GM10266 (cell line): Measurements from ENCODE around the gene PKHD1.

Experiments used
- DNase-seq: peaks from one replicate; pipeline ENCODE4 v3.0.0; 2012; ENCODE audit errors: extremely low spot score
- CTCF ChIP-seq: IDR thresholded peaks from 2 replicates; pipeline ENCODE4 v1.5.1; 2012; ENCODE audit warnings: mild to moderate bottlenecking, low read depth; ENCODE audit not compliant: control insufficient read depth, insufficient read depth; ENCODE audit errors: missing control alignments

The PKHD1 gene

GRCh38 chr6:51892339-51892738 is 195.1 kb downstream of the PKHD1 start:
- no peak for DNase-seq
- no peak for TF ChIP-seq CTCF

GRCh38 chr6:51891784-51892183 is 195.6 kb downstream of the PKHD1 start:
- no peak for DNase-seq
- TF ChIP-seq CTCF = no peak

- TF ChIP-seq CTCF = no peak
- no peak for DNase-seq
These were observed 199.6 kb downstream of the PKHD1 start for GRCh38 chr6:51887859-51888258.

- no peak for TF ChIP-seq CTCF
- DNase-seq = no peak
These were observed 201.5 kb downstream of the PKHD1 start for GRCh38 chr6:51885957-51886356.

GRCh38 chr6:51868591-51869355 is 218.6 kb downstream of the PKHD1 start:
- DNase-seq = no peak
- no peak for TF ChIP-seq CTCF

DNA sequence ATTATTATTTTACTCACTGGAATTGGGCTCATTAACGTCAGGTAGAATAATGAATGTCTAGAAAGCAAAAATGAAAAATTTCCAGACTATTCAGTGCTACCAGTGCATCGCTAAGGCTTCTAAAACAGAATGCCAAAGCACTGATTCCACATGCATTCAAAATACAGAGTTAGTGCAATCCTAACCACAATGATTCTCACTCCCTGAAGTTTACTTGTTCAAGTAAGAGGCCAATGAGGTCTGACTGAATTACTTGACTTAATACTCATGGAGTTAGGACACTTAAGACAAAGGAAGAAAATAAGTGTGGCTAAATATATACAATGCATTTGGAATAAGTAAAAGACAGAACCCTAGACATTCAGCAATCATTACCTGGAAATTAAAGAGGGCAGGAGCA is 220.5 kb downstream of the PKHD1 start:
- DNase-seq = no peak
- TF ChIP-seq CTCF = no peak

DNA sequence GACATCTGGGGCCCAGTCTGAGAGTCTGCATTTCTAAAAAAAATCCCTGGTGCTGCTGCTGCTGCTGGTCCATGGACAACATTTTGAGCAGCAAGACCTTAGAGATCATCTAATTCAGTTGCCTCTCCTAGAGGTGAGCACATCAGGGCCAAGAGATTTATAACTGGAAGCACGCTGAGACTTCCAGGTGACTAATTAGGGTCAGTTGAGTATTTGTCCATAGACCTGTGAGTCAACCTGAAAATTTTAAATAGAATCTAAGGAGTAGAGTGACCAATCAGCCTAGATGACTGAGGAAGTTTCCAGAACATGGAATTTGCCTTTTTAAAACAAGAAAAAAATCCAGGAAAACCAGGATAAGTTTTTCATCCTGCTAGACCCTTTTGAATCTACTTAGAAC is 221.4 kb downstream of the PKHD1 start:
- no peak for DNase-seq
- TF ChIP-seq CTCF = no peak
